ENCODE data around the gene KCTD18. TPM values are rescaled to one million over a fixed set of nuclear protein-coding genes. Genes with fewer than 3 reads are reported as not detected.

The KCTD18 gene
- total RNA-seq, 2 donors from 2014 or later, result 10.5 to 42.3 TPM

- DNase-seq (no peak), ATAC-seq (no peak)
- Histone ChIP-seq H3K36me3 (replicated peaks in 1 of 2; ENCODE audit: insufficient read depth in 1 of 2, low read depth in 2 of 2) (no peaks in the 10 kb centered on the region), H3K4me3 (no peak overlapping the region), H3K9me3 (no peaks in the 10 kb centered on the region), H3K27me3 (no peaks in the 10 kb centered on the region), H3K4me1 (no peaks in the 10 kb centered on the region), H3K27ac (no peak overlapping the region)
- intact Hi-C loops (cut with DNase I), result no loop called here
- 76 to 77% methylated on average over 3 of the region's 3 CpGs for WGBS, 2 donors
- TF ChIP-seq CTCF (IDR thresholded peaks at IDR 0.05), result no peak
- no peak for TF ChIP-seq POLR2A (IDR thresholded peaks at IDR 0.05)
Observed at GRCh38 chr2:200444530-200444929, 65.3 kb downstream of the KCTD18 start.

DNA sequence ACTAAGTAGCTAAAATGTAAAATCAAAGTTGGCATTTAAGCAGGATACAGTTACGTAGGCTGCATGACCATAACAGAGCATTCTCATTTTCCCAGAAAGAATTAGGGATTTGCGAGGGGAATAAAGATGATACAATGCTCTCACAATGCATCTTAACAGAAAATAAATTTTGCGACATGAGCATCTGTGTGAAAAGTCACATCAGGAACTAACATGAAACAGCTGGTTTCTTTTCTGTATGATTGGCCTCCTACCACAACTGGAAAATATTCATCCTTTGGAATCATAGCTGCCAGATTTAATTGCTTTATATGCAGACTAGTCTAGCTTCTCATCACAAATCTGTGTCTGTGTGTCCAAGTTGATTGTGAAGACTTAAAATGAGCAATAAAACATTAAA is 66.0 kb downstream of the KCTD18 start:
- DNase-seq, result no peak
- TF ChIP-seq CTCF (IDR thresholded peaks at IDR 0.05) (no peak), POLR2A (IDR thresholded peaks at IDR 0.05) (no peak)
- no peak overlapping the region for H3K27ac ChIP-seq

DNA sequence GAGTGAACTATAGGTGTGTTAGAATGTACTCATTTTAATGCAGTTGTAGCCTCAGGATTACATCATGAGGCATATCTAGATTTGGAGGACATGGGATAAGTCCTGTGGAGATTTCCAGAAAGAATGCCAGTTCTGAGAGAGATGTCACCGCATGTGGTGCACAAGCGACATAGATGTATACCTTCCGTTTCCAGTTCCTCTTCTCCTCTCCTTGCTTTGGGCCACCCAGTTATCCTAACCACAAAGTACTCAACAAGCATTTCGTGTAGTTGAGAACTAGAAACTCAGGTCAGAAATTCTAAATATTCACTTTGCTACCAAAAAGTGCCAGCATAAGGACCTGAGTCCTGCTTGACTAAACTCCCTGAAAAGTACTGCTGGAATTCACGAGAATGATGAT is 66.5 kb downstream of the KCTD18 start:
- WGBS, 2 donors, result 74 to 75% methylated on average over 5 of the region's 5 CpGs
- no peaks in the 10 kb centered on the region for H3K36me3 ChIP-seq (replicated peaks in 1 of 2; ENCODE audit: insufficient read depth in 1 of 2, low read depth in 2 of 2)

More for the DNA sequence above, 66.0 kb downstream of the KCTD18 start:
- intact Hi-C loops (cut with DNase I), result no loop called here
- H3K27me3 ChIP-seq, result no peaks in the 10 kb centered on the region
- H3K36me3 ChIP-seq (replicated peaks in 1 of 2; ENCODE audit: insufficient read depth in 1 of 2, low read depth in 2 of 2), result no peaks in the 10 kb centered on the region
- no peaks in the 10 kb centered on the region for H3K9me3 ChIP-seq
- H3K4me1 ChIP-seq, result no peaks in the 10 kb centered on the region
- ATAC-seq, result no peak
- H3K4me3 ChIP-seq, result no peak overlapping the region
- 91 to 92% methylated on average over 3 of the region's 3 CpGs for WGBS, 2 donors

DNA sequence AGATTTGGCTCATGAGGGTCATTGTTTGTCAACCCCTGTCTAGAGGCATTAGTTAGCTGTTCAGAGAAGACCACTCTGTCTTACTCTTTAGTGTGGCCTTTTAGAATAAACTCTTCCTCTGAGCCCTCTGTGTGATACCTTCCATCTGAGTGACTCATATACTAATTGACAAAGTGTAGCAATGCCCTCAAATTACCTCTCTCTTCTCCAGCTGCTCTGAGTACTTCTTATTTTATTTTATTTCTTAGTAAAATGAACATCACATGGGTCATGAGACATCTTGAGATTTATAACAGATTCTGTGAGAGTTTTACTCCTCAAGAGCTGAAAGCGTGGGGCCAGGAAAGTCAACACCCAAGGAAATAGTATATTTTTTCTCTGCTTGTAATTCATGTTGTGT is 67.4 kb downstream of the KCTD18 start:
- 96 to 100% methylated on average over 1 of the region's 1 CpG for WGBS, 2 donors
- Histone ChIP-seq H3K4me3 (no peak overlapping the region), H3K36me3 (replicated peaks in 1 of 2; ENCODE audit: insufficient read depth in 1 of 2, low read depth in 2 of 2) (no peaks in the 10 kb centered on the region), H3K27ac (no peak overlapping the region), H3K4me1 (no peaks in the 10 kb centered on the region), H3K27me3 (no peaks in the 10 kb centered on the region), H3K9me3 (no peaks in the 10 kb centered on the region)
- TF ChIP-seq POLR2A (IDR thresholded peaks at IDR 0.05), result no peak
- no peak for TF ChIP-seq CTCF (IDR thresholded peaks at IDR 0.05)
- DNase-seq, result no peak
- intact Hi-C loops (cut with DNase I), result no loop called here
- ATAC-seq, result no peak

More for the DNA sequence above, 66.5 kb downstream of the KCTD18 start:
- Histone ChIP-seq H3K9me3 (no peaks in the 10 kb centered on the region), H3K27ac (no peak overlapping the region), H3K27me3 (no peaks in the 10 kb centered on the region), H3K4me3 (no peak overlapping the region), H3K4me1 (no peaks in the 10 kb centered on the region)
- TF ChIP-seq POLR2A (IDR thresholded peaks at IDR 0.05) (no peak), CTCF (IDR thresholded peaks at IDR 0.05) (no peak)
- ATAC-seq (no peak), DNase-seq (no peak)
- intact Hi-C loops (cut with DNase I), result no loop called here

- H3K36me3 ChIP-seq (replicated peaks in 1 of 2; ENCODE audit: insufficient read depth in 1 of 2, low read depth in 2 of 2), result no peaks in the 10 kb centered on the region
- intact Hi-C loops (cut with DNase I), result no loop called here
Observed at GRCh38 chr2:200439981-200440380, 69.9 kb downstream of the KCTD18 start.

More at GRCh38 chr2:200439981-200440380, 69.9 kb downstream of the KCTD18 start:
- no peak for DNase-seq
- no peak overlapping the region for H3K27ac ChIP-seq
- H3K9me3 ChIP-seq, result no peaks in the 10 kb centered on the region
- TF ChIP-seq POLR2A (IDR thresholded peaks at IDR 0.05) (no peak), CTCF (IDR thresholded peaks at IDR 0.05) (no peak)
- no peak for ATAC-seq
- H3K4me3 ChIP-seq, result no peak overlapping the region
- no peaks in the 10 kb centered on the region for H3K4me1 ChIP-seq
- H3K27me3 ChIP-seq, result no peaks in the 10 kb centered on the region
- 96 to 97% methylated on average over 5 of the region's 5 CpGs for WGBS, 2 donors
